H1 (cell line): ENCODE measurements around the gene PHC2. TPM values are rescaled to one million over a fixed set of nuclear protein-coding genes. Genes with fewer than 3 reads are reported as not detected.

ENCODE experiments used
- CTCF ChIA-PET: fragments of 300-600 bp; sonication (Branson Sonifier 250); formaldehyde crosslinking; loops from one replicate; lab custom pipeline; 2021; ENCODE audit not compliant: partially characterized antibody; lab: Charles Lee
- POLR2A ChIA-PET: fragments of 300-600 bp; sonication (Branson Sonifier 250); formaldehyde crosslinking; loops from one replicate; lab custom pipeline; 2021; ENCODE audit warnings: inconsistent platforms; ENCODE audit not compliant: partially characterized antibody; lab: Charles Lee
- DNase-seq, 2 experiments: peaks; one replicate each; pipeline versions ENCODE4 v3.0.0 to v3.0.0-alpha.2; 2010 to 2022; ENCODE audit warnings: low spot score in 2 of 2, low read depth in 1 of 2, mixed read lengths in 1 of 2
- FAIRE-seq: peaks from 2 replicates; lab custom pipeline; 2011; peaks lifted over from hg19 to GRCh38; lab: Jason Lieb, UNC
- H2AFZ ChIP-seq: 2 replicates; pipeline ENCODE4 v1.8.1; 2012; ENCODE audit warnings: low read length, inconsistent platforms
- H2AK5ac ChIP-seq: 2 replicates; pipeline ENCODE4 v1.6.1; 2013; ENCODE audit warnings: low read depth, low read length
- H2BK120ac ChIP-seq: replicated peaks from 2 replicates; pipeline ENCODE3; 2013; ENCODE audit warnings: low read depth, low read length, inconsistent platforms
- H2BK12ac ChIP-seq: 2 replicates; pipeline ENCODE4 v1.6.1; 2013; ENCODE audit warnings: low read depth, low read length
- H2BK15ac ChIP-seq: 2 replicates; pipeline ENCODE4 v1.6.1; 2013; ENCODE audit warnings: low read length
- H2BK20ac ChIP-seq: 2 replicates; pipeline ENCODE4 v1.6.1; 2013; ENCODE audit warnings: low read length
- H2BK5ac ChIP-seq: 2 replicates; pipeline ENCODE4 v1.6.1; 2013; ENCODE audit warnings: low read depth, low read length
- H3K14ac ChIP-seq: 2 replicates; pipeline ENCODE4 v1.6.1; 2013; ENCODE audit warnings: inconsistent platforms; ENCODE audit not compliant: insufficient read length
- H3K18ac ChIP-seq: 2 replicates; pipeline ENCODE4 v1.6.1; 2013; ENCODE audit warnings: low read length; ENCODE audit errors: extremely low read depth
- H3K23ac ChIP-seq: 2 replicates; pipeline ENCODE4 v1.6.1; 2013; ENCODE audit warnings: inconsistent platforms; ENCODE audit not compliant: insufficient read length
- H3K23me2 ChIP-seq: 2 replicates; pipeline ENCODE4 v1.6.1; 2013; ENCODE audit warnings: low read depth, low read length
- H3K27ac ChIP-seq: 2 replicates; pipeline ENCODE4 v1.6.1; 2011; ENCODE audit warnings: low read depth, low read length, inconsistent platforms
- H3K27me3 ChIP-seq, 4 experiments: replicated peaks in 1 of 4; 1 replicate in 1 of 4; 2 replicates in 3 of 4; pipeline versions ENCODE4 v1.6.1 to v1.8.1; 2011 to 2013; ENCODE audit warnings: low read length in 3 of 4, mild to moderate bottlenecking in 3 of 4, inconsistent platforms in 2 of 4, mixed read lengths in 2 of 4, moderate library complexity in 1 of 4; ENCODE audit not compliant: control insufficient read depth in 3 of 4, insufficient read depth in 3 of 4; ENCODE audit errors: extremely low read depth in 1 of 4
- H3K36me3 ChIP-seq, 4 experiments: 2 replicates each; pipeline versions ENCODE4 v1.6.1 to v1.8.1; 2011 to 2013; ENCODE audit warnings: mild to moderate bottlenecking in 4 of 4, low read length in 3 of 4, moderate library complexity in 2 of 4, control low read depth in 1 of 4, inconsistent platforms in 1 of 4; ENCODE audit not compliant: insufficient read depth in 4 of 4, control insufficient read depth in 2 of 4
- H3K4ac ChIP-seq: replicated peaks from 2 replicates; pipeline ENCODE3; 2013; ENCODE audit warnings: low read length, low read depth, mixed read lengths, inconsistent platforms; ENCODE audit not compliant: insufficient read length
- H3K4me1 ChIP-seq, 4 experiments: replicated peaks in 1 of 4; 1 replicate in 1 of 4; 2 replicates in 3 of 4; pipeline versions ENCODE4 v1.6.1 to v1.8.1; 2011 to 2013; ENCODE audit warnings: low read length in 3 of 4, inconsistent platforms in 2 of 4, mixed read lengths in 1 of 4; ENCODE audit not compliant: insufficient read depth in 4 of 4, control insufficient read depth in 3 of 4
- H3K4me2 ChIP-seq, 2 experiments: 2 replicates each; pipeline versions ENCODE4 v1.6.1 to v1.8.1; 2011 to 2013; ENCODE audit warnings: low read depth in 2 of 2, low read length in 2 of 2, control low read depth in 1 of 2, inconsistent platforms in 1 of 2, mild to moderate bottlenecking in 1 of 2; ENCODE audit not compliant: insufficient read depth in 1 of 2
- H3K4me3 ChIP-seq, 4 experiments: fragments of 200-600, 300-600 bp in 1 of 4; sonication (generic), shearing (Covaris generic), sonication (Bioruptor Twin) in 1 of 4; 2 replicates each; pipeline versions ENCODE4 v1.5.1 to v1.8.1; 2011 to 2016; ENCODE audit warnings: low read length in 4 of 4, low read depth in 3 of 4, control low read depth in 2 of 4, inconsistent platforms in 2 of 4, mild to moderate bottlenecking in 2 of 4, mixed read lengths in 1 of 4, moderate library complexity in 1 of 4; ENCODE audit not compliant: insufficient read depth in 2 of 4; ENCODE audit errors: extremely low read depth in 1 of 4
- H3K56ac ChIP-seq: replicated peaks from 2 replicates; pipeline ENCODE3; 2013; ENCODE audit warnings: low read depth, mild to moderate bottlenecking, mixed read lengths, low read length, inconsistent platforms; ENCODE audit not compliant: insufficient read length
- H3K79me1 ChIP-seq: 2 replicates; pipeline ENCODE4 v1.6.1; 2013; ENCODE audit warnings: low read depth, low read length, control low read depth
- H3K79me2 ChIP-seq, 2 experiments: 2 replicates each; pipeline versions ENCODE4 v1.6.1 to v1.8.1; 2012 to 2013; ENCODE audit warnings: low read length in 2 of 2, mild to moderate bottlenecking in 2 of 2, inconsistent platforms in 1 of 2; ENCODE audit not compliant: insufficient read depth in 2 of 2, control insufficient read depth in 1 of 2
- H3K9ac ChIP-seq, 4 experiments: replicated peaks in 1 of 4; 1 replicate in 1 of 4; 2 replicates in 3 of 4; pipeline versions ENCODE4 v1.6.1 to v1.8.1; 2011 to 2013; ENCODE audit warnings: low read depth in 3 of 4, low read length in 3 of 4, control low read depth in 2 of 4, mild to moderate bottlenecking in 2 of 4, moderate library complexity in 2 of 4, inconsistent platforms in 1 of 4; ENCODE audit errors: extremely low read depth in 1 of 4
- H3K9me3 ChIP-seq, 2 experiments: 2 replicates each; pipeline versions ENCODE4 v1.6.1 to v1.8.1; 2012 to 2013; ENCODE audit warnings: mild to moderate bottlenecking in 2 of 2, moderate library complexity in 2 of 2, control low read depth in 1 of 2, inconsistent platforms in 1 of 2, low read depth in 1 of 2, low read length in 1 of 2, mixed read lengths in 1 of 2; ENCODE audit not compliant: insufficient read depth in 2 of 2
- H4K20me1 ChIP-seq, 2 experiments: replicated peaks in 1 of 2; 2 replicates each; pipeline versions ENCODE3 to v1.8.1; 2011 to 2013; ENCODE audit warnings: inconsistent platforms in 2 of 2, low read length in 2 of 2, mild to moderate bottlenecking in 1 of 2; ENCODE audit not compliant: insufficient read depth in 2 of 2, control insufficient read depth in 1 of 2
- H4K5ac ChIP-seq: 2 replicates; pipeline ENCODE4 v1.6.1; 2013; ENCODE audit warnings: low read length, low read depth, mixed read lengths, inconsistent platforms; ENCODE audit not compliant: insufficient read length
- H4K8ac ChIP-seq: 2 replicates; pipeline ENCODE4 v1.8.0; 2013; ENCODE audit warnings: mild to moderate bottlenecking, moderate library complexity, low read length, inconsistent platforms; ENCODE audit not compliant: insufficient read depth; ENCODE audit errors: extremely low read depth
- H4K91ac ChIP-seq: replicated peaks from 2 replicates; pipeline ENCODE3; 2013; ENCODE audit warnings: low read length, mixed read lengths, inconsistent platforms; ENCODE audit not compliant: insufficient read length
- CHD2 ChIP-seq: IDR thresholded peaks from 2 replicates; pipeline ENCODE4 v1.6.1; 2012; ENCODE audit warnings: low read length, improper control_type of control experiment
- EP300 ChIP-seq, 2 experiments: IDR thresholded peaks; 1 replicate in 1 of 2; 2 replicates in 1 of 2; pipeline ENCODE4 v1.6.1; 2011 to 2012; ENCODE audit warnings: low read depth in 2 of 2, low read length in 2 of 2, mild to moderate bottlenecking in 2 of 2, borderline replicate concordance in 1 of 2, inconsistent platforms in 1 of 2, moderate library complexity in 1 of 2
- HDAC6 ChIP-seq: IDR thresholded peaks from one replicate; pipeline ENCODE4 v1.7.1; 2012; ENCODE audit warnings: low read depth, mild to moderate bottlenecking, inconsistent platforms, low read length, moderate library complexity
- KDM1A ChIP-seq: fragments of 200-600, 300-600 bp; sonication (generic); IDR thresholded peaks from 2 replicates; pipeline ENCODE4 v1.7.1; 2016; ENCODE audit warnings: mild to moderate bottlenecking, low read length, borderline replicate concordance
- NRF1 ChIP-seq: IDR thresholded peaks from 2 replicates; pipeline ENCODE4 v1.6.1; 2011; ENCODE audit warnings: mild to moderate bottlenecking, low read depth, low read length, improper control_type of control experiment
- SAP30 ChIP-seq: fragments of 300-600 bp; sonication (generic); IDR thresholded peaks from 2 replicates; pipeline ENCODE4 v1.7.1; 2012; ENCODE audit warnings: low read length, moderate library complexity, mild to moderate bottlenecking, inconsistent platforms; ENCODE audit not compliant: insufficient read depth, insufficient replicate concordance
- TEAD4 ChIP-seq: IDR thresholded peaks from 2 replicates; pipeline ENCODE4 v1.6.1; 2012; ENCODE audit warnings: low read depth, low read length, inconsistent platforms, mixed read lengths
- WGBS, 2 experiments: shearing (Covaris generic) in 1 of 2; methylation state at CpG; one replicate each; pipeline versions ENCODE4 v1.1.6 to v1.1.7; 2013 to 2015; ENCODE audit warnings: low lambda C conversion rate in 2 of 2, mixed read lengths in 2 of 2, inconsistent platforms in 1 of 2, low coverage in 1 of 2, missing lambda C conversion rate in 1 of 2; ENCODE audit not compliant: insufficient replicate concordance in 2 of 2, insufficient coverage in 1 of 2, insufficient read length in 1 of 2; ENCODE audit errors: extremely low coverage in 1 of 2, missing lambda C conversion rate in 1 of 2; 5-methylcytosine and 5-hydroxymethylcytosine counted together
- polyA plus RNA-seq, 7 experiments: library from polyadenylated mRNA; depleted of rRNA in 3 of 7; stranded (reverse) in 5 of 7; unstranded in 2 of 7; fragments of >200 nt in 5 of 7; fragments of 200-250 nt in 2 of 7; gene quantifications; 1 replicate in 5 of 7; 2 replicates in 1 of 7; 4 replicates in 1 of 7; pipeline versions ENCODE4 v1.2.1 to v1.2.3, GENCODE V29; 2011 to 2013; ENCODE audit warnings: missing spikeins in 2 of 7, mixed read lengths in 2 of 7
- total RNA-seq: library from RNA; stranded (reverse); fragmentation: NEBNext Ultra II Directional; extraction: Animal tissue kit (Norgen Biotek cat#: 25700); gene quantifications from 2 replicates; pipeline ENCODE4 v1.2.1, GENCODE V29; 2021
- TF ChIP-seq, protein P1 (sequence below): IDR thresholded peaks from 2 replicates; pipeline ENCODE4 v1.6.1; 2012; ENCODE audit warnings: low read length, inconsistent platforms
- TF ChIP-seq, protein P2 (sequence below): IDR thresholded peaks from 2 replicates; pipeline ENCODE4 v1.6.1; 2011; ENCODE audit warnings: low read length, improper control_type of control experiment

The PHC2 gene
- total and polyA plus RNA-seq, 2 of the 8 experiments (the other 6 are each of a cell fraction or from before 2014, with no cell fraction given) = 5.6 to 14.2 TPM

DNA sequence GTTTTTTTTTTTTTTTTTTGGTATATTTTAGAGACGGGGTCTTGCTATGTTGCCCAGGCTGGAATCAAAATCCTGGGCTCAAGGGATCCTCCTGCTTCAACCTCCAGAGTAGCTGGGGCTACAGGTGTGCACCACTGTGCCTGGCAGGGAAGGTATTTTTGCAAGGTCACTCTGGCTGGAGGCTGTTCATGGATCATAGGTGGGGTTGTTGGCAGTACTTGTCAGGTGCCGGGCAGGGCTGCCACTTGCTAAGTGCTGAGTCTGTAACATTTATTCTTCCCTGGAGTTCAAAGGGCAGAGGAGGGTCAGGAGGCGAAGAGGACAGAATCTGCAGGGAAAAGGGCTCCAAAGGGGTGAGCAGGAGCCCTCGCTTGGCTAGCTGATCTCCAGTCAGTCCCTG is 134.1 kb downstream of the PHC2 start:
- POLR2A ChIA-PET = no interaction called here
- no peak for TF ChIP-seq CHD2
- TF ChIP-seq, protein P1, sequence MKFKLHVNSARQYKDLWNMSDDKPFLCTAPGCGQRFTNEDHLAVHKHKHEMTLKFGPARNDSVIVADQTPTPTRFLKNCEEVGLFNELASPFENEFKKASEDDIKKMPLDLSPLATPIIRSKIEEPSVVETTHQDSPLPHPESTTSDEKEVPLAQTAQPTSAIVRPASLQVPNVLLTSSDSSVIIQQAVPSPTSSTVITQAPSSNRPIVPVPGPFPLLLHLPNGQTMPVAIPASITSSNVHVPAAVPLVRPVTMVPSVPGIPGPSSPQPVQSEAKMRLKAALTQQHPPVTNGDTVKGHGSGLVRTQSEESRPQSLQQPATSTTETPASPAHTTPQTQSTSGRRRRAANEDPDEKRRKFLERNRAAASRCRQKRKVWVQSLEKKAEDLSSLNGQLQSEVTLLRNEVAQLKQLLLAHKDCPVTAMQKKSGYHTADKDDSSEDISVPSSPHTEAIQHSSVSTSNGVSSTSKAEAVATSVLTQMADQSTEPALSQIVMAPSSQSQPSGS = no peak
- TF ChIP-seq HDAC6 = no peak
- no peak for TF ChIP-seq TEAD4
- no peak for TF ChIP-seq NRF1
- TF ChIP-seq SAP30 = no peak
- no peak for TF ChIP-seq EP300 (IDR thresholded peaks at IDR 0.05; ENCODE audit: borderline replicate concordance in 1 of 2, low read depth in 2 of 2, low read length in 2 of 2)
- TF ChIP-seq, protein P2, sequence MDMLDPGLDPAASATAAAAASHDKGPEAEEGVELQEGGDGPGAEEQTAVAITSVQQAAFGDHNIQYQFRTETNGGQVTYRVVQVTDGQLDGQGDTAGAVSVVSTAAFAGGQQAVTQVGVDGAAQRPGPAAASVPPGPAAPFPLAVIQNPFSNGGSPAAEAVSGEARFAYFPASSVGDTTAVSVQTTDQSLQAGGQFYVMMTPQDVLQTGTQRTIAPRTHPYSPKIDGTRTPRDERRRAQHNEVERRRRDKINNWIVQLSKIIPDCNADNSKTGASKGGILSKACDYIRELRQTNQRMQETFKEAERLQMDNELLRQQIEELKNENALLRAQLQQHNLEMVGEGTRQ = no peak
- no peak for TF ChIP-seq KDM1A

More for the DNA sequence above, 134.1 kb downstream of the PHC2 start:
- FAIRE-seq (no peak), DNase-seq (no peak)
- Histone ChIP-seq H3K4ac (no peak overlapping the region), H3K23me2 (no peaks in the 10 kb centered on the region), H2BK15ac (no peak overlapping the region), H3K4me1 (peaks cover 0 to 8% (median 0%) of the 10 kb centered on the region in 4 experiments; a peak in 3 of 7 replicates), H2AFZ (no peak overlapping the region), H3K23ac (no peak overlapping the region), H3K36me3 (peaks cover 0 to 12% (median 6%) of the 10 kb centered on the region in 4 experiments; a peak in 6 of 8 replicates), H3K56ac (no peak overlapping the region), H4K5ac (no peak overlapping the region), H3K9ac (no peak overlapping the region), H3K14ac (no peak overlapping the region), H2AK5ac (no peak overlapping the region), H2BK20ac (no peak overlapping the region), H3K27ac (no peak overlapping the region), H2BK120ac (no peak overlapping the region), H2BK5ac (no peak overlapping the region), H3K4me2 (no peak overlapping the region), H4K20me1 (peaks cover 2 to 8% of the 10 kb centered on the region in 2 experiments), H3K9me3 (no peaks in the 10 kb centered on the region), H4K91ac (no peak overlapping the region), H3K79me2 (no peaks in the 10 kb centered on the region), H3K4me3 (no peak overlapping the region), H3K79me1 (0 out of 2 replicates have a peak, but pooled peaks cover 3% of the 10 kb centered on the region), H3K27me3 (no peaks in the 10 kb centered on the region), H4K8ac (no peak overlapping the region), H2BK12ac (no peak overlapping the region), H3K18ac (no peak overlapping the region)
- CTCF ChIA-PET = interaction anchor here (0.5 to 7.8 kb wide), 34 partner anchors 8 to 897 kb away, joined by 3 to 180 read pairs (median 10); partner anchors contain the start of genes A3GALT2 and ZSCAN20
- WGBS, 2 experiments = 83% methylated on average over 4 of the region's 4 CpGs; no CpG with 5 or more reads in 1 of the 2 experiments
